HG03196 (cell line): ENCODE results near the gene CELSR2.
"Not testable (repeated sequence)": the region's sequence is repeated elsewhere in the genome, so short reads cannot be mapped to it uniquely, and the experiment has no call there.

Experiments
- ATAC-seq: cut with Tn5 transposase; IDR thresholded peaks from one replicate; pipeline ENCODE4 v1.9.1; 2021; ENCODE audit not compliant: unreplicated experiment

The CELSR2 gene

GRCh38 chr1:109274533-109275476 lies 25.5 kb downstream of the CELSR2 start:
- ATAC-seq = no peak

GRCh38 chr1:109275706-109276345 lies 26.5 kb downstream of the CELSR2 start:
- ATAC-seq = no peak

GRCh38 chr1:109277434-109278204 lies 28.3 kb downstream of the CELSR2 start:
- peak; percentile 79 for ATAC-seq

- ATAC-seq = no peak
Measured at GRCh38 chr1:109279615-109280278, 30.4 kb downstream of the CELSR2 start.

GRCh38 chr1:109280862-109281261 lies 31.5 kb downstream of the CELSR2 start:
- no peak for ATAC-seq

GRCh38 chr1:109281680-109282496 lies 32.5 kb downstream of the CELSR2 start:
- no peak for ATAC-seq

- peak; percentile 7 for ATAC-seq
Measured at GRCh38 chr1:109282497-109282951, 33.2 kb downstream of the CELSR2 start.

- peak; percentile 94 for ATAC-seq
Measured at GRCh38 chr1:109282952-109283747, 33.8 kb downstream of the CELSR2 start, which contains the start of gene PSRC1. Gene PSRC1 (minus strand): TSS chr1:109283145.

GRCh38 chr1:109283748-109284600 lies 34.6 kb downstream of the CELSR2 start:
- no peak for ATAC-seq

- not testable (repeated sequence) for ATAC-seq
Measured at GRCh38 chr1:109286762-109287161, 37.4 kb downstream of the CELSR2 start.

- no peak for ATAC-seq
Measured at GRCh38 chr1:109290137-109290536, 40.8 kb downstream of the CELSR2 start.

GRCh38 chr1:109290998-109291397 lies 41.7 kb downstream of the CELSR2 start:
- no peak for ATAC-seq

GRCh38 chr1:109292364-109292763 lies 43.0 kb downstream of the CELSR2 start:
- ATAC-seq = no peak

- ATAC-seq = no peak
Measured at GRCh38 chr1:109293026-109293425, 43.7 kb downstream of the CELSR2 start.

- ATAC-seq = no peak
Measured at GRCh38 chr1:109294481-109294880, 45.1 kb downstream of the CELSR2 start.

GRCh38 chr1:109295712-109296415 lies 46.5 kb downstream of the CELSR2 start:
- no peak for ATAC-seq

- ATAC-seq = no peak
Measured at GRCh38 chr1:109296782-109297181, 47.4 kb downstream of the CELSR2 start.
